OCI-LY7 (cell line): ENCODE results near the gene FCSK.

Experiments
- EZH2phosphoT487 ChIP-seq: fragments of 200-600 bp; sonication (generic); IDR thresholded peaks from 2 replicates; pipeline ENCODE4 v1.6.1; 2018; ENCODE audit warnings: low read depth, borderline replicate concordance, mild to moderate bottlenecking, mixed run types, antibody characterized with exemption, low read length, moderate library complexity, mixed read lengths
- TF ChIP-seq, protein P1 (sequence below): fragments of 200-600 bp; sonication (generic); conservative IDR thresholded peaks from 2 replicates; pipeline ENCODE4 v1.5.1; 2014; ENCODE audit warnings: mild to moderate bottlenecking, antibody characterized with exemption, low read length, moderate library complexity, mixed read lengths

DNA sequence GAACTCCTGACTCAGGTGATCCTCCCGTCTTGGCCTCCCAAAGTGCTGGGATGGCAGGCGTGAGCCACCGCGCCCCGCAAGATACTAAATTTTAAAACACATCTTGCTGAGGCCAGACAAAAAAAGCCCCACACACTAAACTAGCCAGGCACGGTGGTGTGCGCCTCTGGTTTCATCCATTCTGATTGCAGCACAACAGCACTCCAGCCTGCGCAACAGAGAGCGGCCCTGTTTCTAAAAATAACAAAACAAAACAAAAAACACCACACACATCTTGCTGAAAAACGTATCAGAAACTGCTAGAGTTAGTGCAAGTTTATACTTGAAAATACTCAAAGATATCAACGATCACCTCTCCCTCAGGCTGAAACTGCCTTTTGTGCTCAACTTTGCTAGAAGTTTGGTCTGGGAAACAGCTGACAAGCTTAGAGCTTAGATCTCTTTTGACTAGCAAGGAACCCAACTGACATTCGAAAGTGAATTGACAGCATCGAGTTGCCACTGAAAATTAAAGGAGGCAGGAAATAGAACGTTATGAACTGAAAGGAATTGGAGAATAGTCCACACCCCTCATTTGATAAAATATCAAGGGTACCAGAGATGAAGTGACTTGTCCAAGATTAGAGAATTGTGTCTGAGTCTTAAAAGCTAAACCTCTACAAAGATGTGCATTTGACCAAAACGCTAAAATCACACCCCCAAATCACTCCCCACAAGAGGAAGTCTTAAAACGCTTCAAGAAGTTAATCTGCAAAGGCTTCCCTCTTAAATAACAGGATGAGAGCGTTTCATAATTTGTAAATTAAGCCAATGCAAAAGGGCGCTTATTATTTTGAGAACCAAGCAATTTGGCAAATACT lies 68.1 kb downstream of the FCSK start:
- TF ChIP-seq, protein P1, sequence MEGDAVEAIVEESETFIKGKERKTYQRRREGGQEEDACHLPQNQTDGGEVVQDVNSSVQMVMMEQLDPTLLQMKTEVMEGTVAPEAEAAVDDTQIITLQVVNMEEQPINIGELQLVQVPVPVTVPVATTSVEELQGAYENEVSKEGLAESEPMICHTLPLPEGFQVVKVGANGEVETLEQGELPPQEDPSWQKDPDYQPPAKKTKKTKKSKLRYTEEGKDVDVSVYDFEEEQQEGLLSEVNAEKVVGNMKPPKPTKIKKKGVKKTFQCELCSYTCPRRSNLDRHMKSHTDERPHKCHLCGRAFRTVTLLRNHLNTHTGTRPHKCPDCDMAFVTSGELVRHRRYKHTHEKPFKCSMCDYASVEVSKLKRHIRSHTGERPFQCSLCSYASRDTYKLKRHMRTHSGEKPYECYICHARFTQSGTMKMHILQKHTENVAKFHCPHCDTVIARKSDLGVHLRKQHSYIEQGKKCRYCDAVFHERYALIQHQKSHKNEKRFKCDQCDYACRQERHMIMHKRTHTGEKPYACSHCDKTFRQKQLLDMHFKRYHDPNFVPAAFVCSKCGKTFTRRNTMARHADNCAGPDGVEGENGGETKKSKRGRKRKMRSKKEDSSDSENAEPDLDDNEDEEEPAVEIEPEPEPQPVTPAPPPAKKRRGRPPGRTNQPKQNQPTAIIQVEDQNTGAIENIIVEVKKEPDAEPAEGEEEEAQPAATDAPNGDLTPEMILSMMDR: no peak
- no peak for TF ChIP-seq EZH2phosphoT487
